ENCODE data around the gene PTPN7.
"Not testable (repeated sequence)": the region's sequence is repeated elsewhere in the genome, so short reads cannot be mapped to it uniquely, and the experiment has no call there.

The PTPN7 gene

GRCh38 chr1:202173993-202174392, 13.6 kb upstream of the PTPN7 start:
- TF ChIP-seq TAF1 (IDR thresholded peaks at IDR 0.05; ENCODE audit: borderline replicate concordance, low read depth, low read length) (no peak), POLR2A (IDR thresholded peaks at IDR 0.05; ENCODE audit: low read depth, low read length) (no peak), POLR2AphosphoS5 (IDR thresholded peaks at IDR 0.05; ENCODE audit: low read depth, low read length) (no peak)
- FAIRE-seq (no peak), DNase-seq (ENCODE audit: insufficient read length) (no peak)

DNA sequence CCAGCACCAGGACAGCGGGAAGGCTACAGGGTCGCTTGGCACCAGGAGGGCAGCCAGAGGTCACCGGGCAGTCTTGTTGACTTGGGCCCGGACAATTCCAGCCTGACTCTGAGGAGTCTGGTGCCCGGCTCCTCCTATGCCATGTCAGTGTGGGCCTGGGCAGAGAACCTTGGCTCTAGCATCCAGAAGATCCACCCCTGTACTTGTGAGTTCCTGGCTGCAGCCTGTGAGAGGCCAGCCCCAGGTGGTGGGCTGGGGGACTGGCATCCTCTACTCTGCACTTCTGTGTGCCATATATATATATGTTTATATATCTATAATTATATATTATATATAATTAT, 11.6 kb upstream of the PTPN7 start:
- FAIRE-seq (no peak), DNase-seq (ENCODE audit: insufficient read length) (no peak)
- no peak for TF ChIP-seq POLR2A (IDR thresholded peaks at IDR 0.05; ENCODE audit: low read depth, low read length)
- TF ChIP-seq POLR2AphosphoS5 (IDR thresholded peaks at IDR 0.05; ENCODE audit: low read depth, low read length): no peak
- no peak for TF ChIP-seq TAF1 (IDR thresholded peaks at IDR 0.05; ENCODE audit: borderline replicate concordance, low read depth, low read length)

- FAIRE-seq (no peak), DNase-seq (ENCODE audit: insufficient read length) (no peak)
- TF ChIP-seq POLR2AphosphoS5 (IDR thresholded peaks at IDR 0.05; ENCODE audit: low read depth, low read length) (no peak), TAF1 (IDR thresholded peaks at IDR 0.05; ENCODE audit: borderline replicate concordance, low read depth, low read length) (no peak), POLR2A (IDR thresholded peaks at IDR 0.05; ENCODE audit: low read depth, low read length) (no peak)
Measured at GRCh38 chr1:202171292-202172014, 11.1 kb upstream of the PTPN7 start.

- DNase-seq (ENCODE audit: insufficient read length) (no peak), FAIRE-seq (no peak)
- TF ChIP-seq TAF1 (IDR thresholded peaks at IDR 0.05; ENCODE audit: borderline replicate concordance, low read depth, low read length) (no peak), POLR2A (IDR thresholded peaks at IDR 0.05; ENCODE audit: low read depth, low read length) (no peak), POLR2AphosphoS5 (IDR thresholded peaks at IDR 0.05; ENCODE audit: low read depth, low read length) (no peak)
Measured at GRCh38 chr1:202170726-202171125, 10.3 kb upstream of the PTPN7 start.

DNA sequence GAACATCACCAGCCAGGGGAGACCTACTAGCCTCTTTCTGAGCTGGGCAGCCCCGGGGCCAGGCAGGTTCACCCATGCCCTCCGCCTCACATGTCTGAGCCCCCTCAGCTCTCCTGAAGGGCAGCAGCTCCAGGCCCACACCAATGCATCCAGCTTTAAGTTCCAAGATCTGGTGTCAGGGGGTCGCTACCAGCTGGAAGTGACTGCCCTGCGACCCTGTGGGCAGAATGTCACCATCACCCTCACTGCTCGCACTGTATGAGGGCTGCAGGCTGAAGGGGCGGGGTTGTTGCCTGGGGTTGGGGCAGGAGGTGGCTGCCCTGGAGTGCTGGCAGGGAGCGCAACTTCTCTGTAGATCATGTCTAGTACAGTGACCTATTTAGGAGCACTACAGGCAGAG, 8.5 kb upstream of the PTPN7 start:
- FAIRE-seq (no peak), DNase-seq (ENCODE audit: insufficient read length) (no peak)
- TF ChIP-seq POLR2AphosphoS5 (IDR thresholded peaks at IDR 0.05; ENCODE audit: low read depth, low read length) (no peak), TAF1 (IDR thresholded peaks at IDR 0.05; ENCODE audit: borderline replicate concordance, low read depth, low read length) (no peak)

GRCh38 chr1:202167708-202168415, 7.5 kb upstream of the PTPN7 start:
- TF ChIP-seq POLR2A (IDR thresholded peaks at IDR 0.05; ENCODE audit: low read depth, low read length): no peak
- no peak for TF ChIP-seq TAF1 (IDR thresholded peaks at IDR 0.05; ENCODE audit: borderline replicate concordance, low read depth, low read length)
- TF ChIP-seq POLR2AphosphoS5 (IDR thresholded peaks at IDR 0.05; ENCODE audit: low read depth, low read length): no peak
- DNase-seq (ENCODE audit: insufficient read length): no peak
- no peak for FAIRE-seq

GRCh38 chr1:202167054-202167453, 6.7 kb upstream of the PTPN7 start:
- not testable (repeated sequence) for DNase-seq (ENCODE audit: insufficient read length); FAIRE-seq

DNA sequence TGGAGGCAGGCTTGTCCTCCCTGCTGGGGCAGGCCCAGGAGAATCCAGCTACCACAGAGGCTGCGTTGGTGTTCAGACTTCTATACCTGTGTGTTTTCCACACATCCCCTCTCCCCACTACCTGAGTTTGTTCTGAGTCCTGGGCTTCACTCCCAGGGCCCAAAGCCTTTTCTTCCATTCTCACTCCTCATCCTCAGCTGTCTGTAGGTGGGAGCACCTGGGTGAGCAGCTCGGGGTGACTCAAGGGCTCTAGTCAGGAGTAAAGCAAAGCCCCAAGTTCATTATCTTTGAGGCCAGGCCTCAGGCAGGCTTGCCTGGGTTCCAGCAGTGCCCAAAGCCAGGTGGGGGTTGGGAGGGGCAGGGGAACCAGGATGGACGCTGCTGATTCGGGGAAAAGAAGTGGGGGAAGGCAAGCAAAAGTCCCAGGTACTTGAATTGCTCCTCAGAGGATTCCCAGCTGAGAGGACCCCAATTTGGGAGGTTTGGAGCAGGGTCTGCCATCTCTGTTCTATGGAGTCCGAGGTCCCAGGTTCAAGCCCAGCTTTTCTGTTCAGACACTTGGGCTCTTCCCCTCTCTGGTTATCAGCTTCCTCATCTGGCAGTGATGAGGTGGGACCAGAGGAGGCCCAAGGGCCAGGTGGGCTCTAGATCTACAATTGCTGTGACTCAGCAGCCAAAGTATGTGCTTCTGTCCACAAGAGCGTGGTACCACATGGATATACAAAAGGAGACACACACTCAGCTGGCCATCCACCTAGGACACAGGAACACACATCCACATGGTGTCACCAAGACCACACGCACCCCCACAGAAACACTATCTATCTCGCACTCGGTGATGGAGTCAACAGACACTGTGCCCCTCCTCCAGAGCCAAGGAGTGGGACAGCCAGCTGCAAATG, 5.8 kb upstream of the PTPN7 start:
- TF ChIP-seq TAF1 (IDR thresholded peaks at IDR 0.05; ENCODE audit: borderline replicate concordance, low read depth, low read length): no peak
- TF ChIP-seq POLR2A (IDR thresholded peaks at IDR 0.05; ENCODE audit: low read depth, low read length): no peak
- no peak for TF ChIP-seq POLR2AphosphoS5 (IDR thresholded peaks at IDR 0.05; ENCODE audit: low read depth, low read length)
- DNase-seq (ENCODE audit: insufficient read length) (no peak), FAIRE-seq (no peak)

- TF ChIP-seq POLR2A (IDR thresholded peaks at IDR 0.05; ENCODE audit: low read depth, low read length) (no peak), POLR2AphosphoS5 (IDR thresholded peaks at IDR 0.05; ENCODE audit: low read depth, low read length) (no peak), TAF1 (IDR thresholded peaks at IDR 0.05; ENCODE audit: borderline replicate concordance, low read depth, low read length) (no peak)
- DNase-seq (ENCODE audit: insufficient read length): no peak
Measured at GRCh38 chr1:202165267-202165941, 5.0 kb upstream of the PTPN7 start.

GRCh38 chr1:202164271-202165037, 4.1 kb upstream of the PTPN7 start:
- no peak for TF ChIP-seq POLR2AphosphoS5 (IDR thresholded peaks at IDR 0.05; ENCODE audit: low read depth, low read length)
- TF ChIP-seq POLR2A (IDR thresholded peaks at IDR 0.05; ENCODE audit: low read depth, low read length): no peak
- no peak for TF ChIP-seq TAF1 (IDR thresholded peaks at IDR 0.05; ENCODE audit: borderline replicate concordance, low read depth, low read length)
- FAIRE-seq (peak; percentile 42), DNase-seq (ENCODE audit: insufficient read length) (peak; percentile 74)

More at GRCh38 chr1:202165267-202165941, 5.0 kb upstream of the PTPN7 start:
- no peak for FAIRE-seq

Data from GM12892 (cell line).